ENCODE results near the gene SEMA3G. TPM values are rescaled to one million over a fixed set of nuclear protein-coding genes. Genes with fewer than 3 reads are reported as not detected.

Gene SEMA3G
- polyA plus RNA-seq, 2 of the 4 experiments (the other 2 are of a cell fraction) = 0.08 to 0.13 TPM

- H3K4me2 ChIP-seq = no peak overlapping the region
- no peak for ATAC-seq
- H3K9me3 ChIP-seq = no peaks in the 10 kb centered on the region
- no peak for DNase-seq (ENCODE audit: low read depth in 1 of 2, low spot score in 1 of 2)
- TF ChIP-seq HOXB5 (CRISPR knock-in tag; IDR thresholded peaks at IDR 0.05) (no peak), CBX2 (IDR thresholded peaks at IDR 0.05; ENCODE audit: borderline replicate concordance, low read depth) (no peak), TFCP2L1 (CRISPR knock-in tag; IDR thresholded peaks at IDR 0.05) (no peak), CHD2 (IDR thresholded peaks at IDR 0.05; ENCODE audit: low read length, partially characterized antibody) (no peak), MYC (IDR thresholded peaks at IDR 0.05; ENCODE audit: borderline replicate concordance, low read length) (no peak), E2F6 (IDR thresholded peaks at IDR 0.05; ENCODE audit: borderline replicate concordance, low read depth) (no peak), CHD4 (IDR thresholded peaks at IDR 0.05; ENCODE audit: borderline replicate concordance) (no peak), RFX5 (IDR thresholded peaks at IDR 0.05) (no peak), ATOH8 (CRISPR knock-in tag; IDR thresholded peaks at IDR 0.05; ENCODE audit: low read depth) (no peak), ZSCAN20 (CRISPR knock-in tag; IDR thresholded peaks at IDR 0.05) (no peak), CEBPB (IDR thresholded peaks at IDR 0.05) (no peak)
- no peak overlapping the region for H3K27ac ChIP-seq
- POLR2A ChIA-PET = no interaction called here
- 70% methylated on average over 2 of the region's 2 CpGs for WGBS (ENCODE audit: missing lambda C conversion rate)
- CTCF ChIA-PET = interaction anchor here (0.6 to 2.8 kb wide), 6 partner anchors 10 to 97 kb away, joined by 3 to 10 read pairs (median 6); no protein-coding TSS in a partner anchor
- no peak overlapping the region for H3K4me3 ChIP-seq
- no peaks in the 10 kb centered on the region for H3K4me1 ChIP-seq
- FAIRE-seq = no peak
These were observed 57.4 kb downstream of the SEMA3G start for GRCh38 chr3:52387481-52387880.

GRCh38 chr3:52385157-52385556 is 59.7 kb downstream of the SEMA3G start:
- FAIRE-seq (no peak), DNase-seq (ENCODE audit: low read depth in 1 of 2, low spot score in 1 of 2) (peak; percentile 64), ATAC-seq (peak; percentile 66 to 92)
- no peak overlapping the region for H3K4me2 ChIP-seq
- no peak overlapping the region for H3K4me3 ChIP-seq
- 52% methylated on average over 6 of the region's 10 CpGs for WGBS (ENCODE audit: missing lambda C conversion rate)
- ChIA-PET POLR2A (interaction anchor here (0.6 kb wide), 1 partner anchor 97 kb away, joined by 3 read pairs; the partner anchor contains the start of gene GLYCTK), CTCF (interaction anchor here (0.7 to 1.8 kb wide), 15 partner anchors 8 to 384 kb away, joined by 3 to 10 read pairs (median 4); no protein-coding TSS in a partner anchor)
- H3K4me1 ChIP-seq = no peaks in the 10 kb centered on the region
- no peak overlapping the region for H3K27ac ChIP-seq
- no peaks in the 10 kb centered on the region for H3K9me3 ChIP-seq
- peak in 1 of 2 experiments; percentile 50; a peak in 2 of 5 replicates for TF ChIP-seq RAD21 (conservative IDR thresholded peaks at IDR 0.05 in 1 of 2, IDR thresholded peaks at IDR 0.05 in 1 of 2)
- TF ChIP-seq PHF8 (IDR thresholded peaks at IDR 0.05; ENCODE audit: borderline replicate concordance, low read depth) = no peak
- peak; percentile 40; the same call in 1 of the 3 replicates for TF ChIP-seq SMC3 (IDR thresholded peaks at IDR 0.05)
- peak; percentile 35; the same call in 2 of the 3 replicates for TF ChIP-seq CTCF (IDR thresholded peaks at IDR 0.05)

- CTCF ChIA-PET = interaction anchor here (0.6 to 1.8 kb wide), 9 partner anchors 9 to 553 kb away, joined by 3 to 10 read pairs (median 4); no protein-coding TSS in a partner anchor
These were observed 60.7 kb downstream of the SEMA3G start for GRCh38 chr3:52384019-52384761.

More at GRCh38 chr3:52384019-52384761, 60.7 kb downstream of the SEMA3G start:
- Histone ChIP-seq H3K4me3 (no peak overlapping the region), H3K4me1 (no peaks in the 10 kb centered on the region), H3K4me2 (no peak overlapping the region), H3K27ac (no peak overlapping the region), H3K9me3 (no peaks in the 10 kb centered on the region)
- ATAC-seq (no peak), FAIRE-seq (no peak), DNase-seq (ENCODE audit: low read depth in 1 of 2, low spot score in 1 of 2) (no peak)
- WGBS (ENCODE audit: missing lambda C conversion rate) = 65% methylated on average over 6 of the region's 9 CpGs
- POLR2A ChIA-PET = no interaction called here
- TF ChIP-seq PBX3 (IDR thresholded peaks at IDR 0.05) (no peak), SREBF2 (IDR thresholded peaks at IDR 0.05) (no peak), HDAC2 (IDR thresholded peaks at IDR 0.05) (no peak), TFCP2L1 (CRISPR knock-in tag; IDR thresholded peaks at IDR 0.05) (no peak), POLR2A (IDR thresholded peaks at IDR 0.05; ENCODE audit: low read length) (no peak), EHMT2 (IDR thresholded peaks at IDR 0.05; ENCODE audit: low read depth) (no peak), SMC3 (IDR thresholded peaks at IDR 0.05) (no peak), USF2 (IDR thresholded peaks at IDR 0.05) (no peak)
